Left cardiac atrium (tissue), 4 donors: Measurements from ENCODE around the gene RNASET2. TPM values are rescaled to one million over a fixed set of nuclear protein-coding genes. Genes with fewer than 3 reads are reported as not detected.
"Not testable (repeated sequence)": the region's sequence is repeated elsewhere in the genome, so short reads cannot be mapped to it uniquely, and the experiment has no call there.

Source experiments
- ATAC-seq, 2 donors: fragments of 200-7000 bp; cut with Tn5 transposase; one replicate each; pipeline ENCODE4 v1.9.1; 2020; ENCODE audit warnings: mild to moderate bottlenecking in 2 of 2, moderate library complexity in 2 of 2
- DNase-seq: peaks from one replicate; pipeline ENCODE4 v3.0.0-alpha.2; 2020
- intact Hi-C, 2 donors: fragments of 100-400 bp; cut with DNase I; formaldehyde crosslinking; loops; one replicate each; pipeline versions ENCODE4 v1.14.1 to v1.15.1; 2022 to 2023
- total RNA-seq, 2 donors: library from RNA; stranded (reverse); fragmentation: NEBNext Ultra II Directional; extraction: Animal tissue kit (Norgen Biotek cat#: 25700); gene quantifications; one replicate each; pipeline ENCODE4 v1.2.1, GENCODE V29; 2021
- donor health status: DM: no; HTN: yes; CAD: no.
- donor health status: DM: no; HTN: yes; CAD: no; lungs with severe emphysema.
- donor health status: DM: yes; HTN: yes; CAD: no.
- donor health status: Dilated cardiomyopathy.

Gene RNASET2
- total RNA-seq, 2 donors from 2014 or later: 18.3 to 27.9 TPM

- ATAC-seq (no peak), DNase-seq (no peak)
- intact Hi-C loops: no loop called here
Observed at GRCh38 chr6:166933396-166933795, 23.0 kb downstream of the RNASET2 start.

GRCh38 chr6:166932616-166933015 lies 23.7 kb downstream of the RNASET2 start:
- no peak for ATAC-seq
- intact Hi-C loops: no loop called here
- DNase-seq: no peak

- ATAC-seq (no peak), DNase-seq (no peak)
- intact Hi-C loops: no loop called here
Observed at GRCh38 chr6:166932116-166932515, 24.2 kb downstream of the RNASET2 start.

- DNase-seq (no peak), ATAC-seq (no peak)
- intact Hi-C loops: no loop called here
Observed at GRCh38 chr6:166931426-166931970, 24.9 kb downstream of the RNASET2 start.

GRCh38 chr6:166930354-166930891 lies 25.9 kb downstream of the RNASET2 start:
- intact Hi-C loops: no loop called here
- DNase-seq: no peak
- ATAC-seq: no peak

GRCh38 chr6:166929542-166930189 lies 26.7 kb downstream of the RNASET2 start:
- no peak for DNase-seq
- intact Hi-C loops: no loop called here
- ATAC-seq: no peak

GRCh38 chr6:166928644-166929541 lies 27.5 kb downstream of the RNASET2 start:
- ATAC-seq: no peak
- DNase-seq: no peak
- intact Hi-C loops: no loop called here

GRCh38 chr6:166927935-166928643 lies 28.3 kb downstream of the RNASET2 start:
- DNase-seq (no peak), ATAC-seq (no peak)
- intact Hi-C loops: no loop called here

- ATAC-seq: peak in 1 of 2 donors; percentile 25
- intact Hi-C loops: no loop called here
Observed at GRCh38 chr6:166927240-166927934, 29.0 kb downstream of the RNASET2 start.

GRCh38 chr6:166926748-166927147 lies 29.6 kb downstream of the RNASET2 start:
- DNase-seq (no peak), ATAC-seq (no peak)
- intact Hi-C loops: no loop called here

More at GRCh38 chr6:166927240-166927934, 29.0 kb downstream of the RNASET2 start:
- no peak for DNase-seq

GRCh38 chr6:166925141-166925996 lies 31.0 kb downstream of the RNASET2 start:
- DNase-seq (no peak), ATAC-seq (peak in 1 of 2 donors; percentile 8)

GRCh38 chr6:166924531-166924930 lies 31.8 kb downstream of the RNASET2 start:
- no peak for DNase-seq
- intact Hi-C loops: no loop called here
- no peak for ATAC-seq

More at GRCh38 chr6:166925141-166925996, 31.0 kb downstream of the RNASET2 start:
- intact Hi-C loops: no loop called here

GRCh38 chr6:166922937-166923336 lies 33.4 kb downstream of the RNASET2 start:
- DNase-seq: no peak
- intact Hi-C loops: no loop called here
- no peak for ATAC-seq

- no peak for ATAC-seq
- DNase-seq: no peak
- intact Hi-C loops: no loop called here
Observed at GRCh38 chr6:166921570-166921969, 34.8 kb downstream of the RNASET2 start.

GRCh38 chr6:166916824-166917223 lies 39.5 kb downstream of the RNASET2 start:
- no peak for ATAC-seq
- intact Hi-C loops: no loop called here

GRCh38 chr6:166915484-166915883 lies 40.9 kb downstream of the RNASET2 start:
- DNase-seq, intact Hi-C loops: not testable (repeated sequence)

More at GRCh38 chr6:166916824-166917223, 39.5 kb downstream of the RNASET2 start:
- no peak for DNase-seq

GRCh38 chr6:166914952-166915351 lies 41.4 kb downstream of the RNASET2 start:
- DNase-seq, ATAC-seq, intact Hi-C loops: not testable (repeated sequence)

More at GRCh38 chr6:166915484-166915883, 40.9 kb downstream of the RNASET2 start:
- ATAC-seq: not testable (repeated sequence)
